IMR-90 (cell line): ENCODE results near the gene MBTD1. TPM values are rescaled to one million over a fixed set of nuclear protein-coding genes. Genes with fewer than 3 reads are reported as not detected.

Experiments used
- ATAC-seq: fragments of 200-7000 bp; cut with Tn5 transposase; 2 replicates; pipeline ENCODE4 v1.9.1; 2020; ENCODE audit warnings: low read depth, mild to moderate bottlenecking, moderate library complexity
- BruUV-seq: library from RNA; stranded (reverse); fragments of 400-500 nt; replicated peaks from 2 replicates; lab custom pipeline; 2021; lab: Mats Ljungman, UMichigan
- CTCF ChIA-PET: fragments of 300-600 bp; formaldehyde crosslinking; extraction: SDS; loops from one replicate; lab custom pipeline; 2021; ENCODE audit warnings: antibody characterized with exemption; lab: Yijun Ruan, JAX
- POLR2A ChIA-PET: fragments of 300-600 bp; sonication (Branson Sonifier 250); formaldehyde crosslinking; loops from one replicate; lab custom pipeline; 2022; ENCODE audit warnings: antibody characterized with exemption; ENCODE audit not compliant: unreplicated experiment; lab: Charles Lee
- DNase-seq: peaks from one replicate; pipeline ENCODE4 v3.0.0; 2013
- H2AFZ ChIP-seq: replicated peaks from 2 replicates; pipeline ENCODE3; 2013; ENCODE audit warnings: low read length, mild to moderate bottlenecking; ENCODE audit not compliant: poor library complexity
- H2AK5ac ChIP-seq: 2 replicates; pipeline ENCODE4 v1.6.1; 2013; ENCODE audit warnings: low read depth, low read length, inconsistent platforms
- H2AK9ac ChIP-seq: replicated peaks from 2 replicates; pipeline ENCODE3; 2013; ENCODE audit warnings: mild to moderate bottlenecking, low read depth, low read length, moderate library complexity; ENCODE audit not compliant: poor library complexity
- H2BK120ac ChIP-seq: 2 replicates; pipeline ENCODE4 v1.6.1; 2013; ENCODE audit warnings: low read depth, low read length, inconsistent platforms
- H2BK15ac ChIP-seq: 3 replicates; pipeline ENCODE4 v1.6.1; 2013; ENCODE audit warnings: low read depth, low read length, inconsistent platforms
- H2BK20ac ChIP-seq: 2 replicates; pipeline ENCODE4 v1.6.1; 2013; ENCODE audit warnings: low read depth, mild to moderate bottlenecking, inconsistent platforms, low read length, moderate library complexity
- H2BK5ac ChIP-seq: 2 replicates; pipeline ENCODE4 v1.6.1; 2013; ENCODE audit warnings: mild to moderate bottlenecking, low read depth, low read length, inconsistent platforms; ENCODE audit not compliant: poor library complexity, severe bottlenecking
- H3K14ac ChIP-seq: replicated peaks from 2 replicates; pipeline ENCODE4 v1.6.1; 2013; ENCODE audit warnings: low read depth, low read length, inconsistent platforms
- H3K18ac ChIP-seq: 2 replicates; pipeline ENCODE4 v1.6.1; 2013; ENCODE audit warnings: low read depth, low read length, control low read depth
- H3K23ac ChIP-seq: 2 replicates; pipeline ENCODE4 v1.6.1; 2013; ENCODE audit warnings: low read depth, low read length, inconsistent platforms
- H3K27ac ChIP-seq: 2 replicates; pipeline ENCODE4 v1.5.1; 2013; ENCODE audit warnings: mild to moderate bottlenecking, control low read depth, low read length; ENCODE audit not compliant: insufficient read depth
- H3K27me3 ChIP-seq: 2 replicates; pipeline ENCODE4 v1.6.1; 2013; ENCODE audit warnings: low read length; ENCODE audit not compliant: control insufficient read depth, insufficient read depth
- H3K36me3 ChIP-seq: 2 replicates; pipeline ENCODE4 v1.6.1; 2013; ENCODE audit warnings: low read length, mixed read lengths; ENCODE audit not compliant: control insufficient read depth, insufficient read depth
- H3K4ac ChIP-seq: 2 replicates; pipeline ENCODE4 v1.6.1; 2013; ENCODE audit warnings: low read depth, low read length, inconsistent platforms
- H3K4me1 ChIP-seq: 2 replicates; pipeline ENCODE4 v1.6.1; 2013; ENCODE audit warnings: low read length, mixed read lengths; ENCODE audit not compliant: control insufficient read depth, insufficient read depth
- H3K4me2 ChIP-seq: 2 replicates; pipeline ENCODE4 v1.6.1; 2013; ENCODE audit warnings: low read depth, mild to moderate bottlenecking, control low read depth, low read length, moderate library complexity
- H3K4me3 ChIP-seq: 2 replicates; pipeline ENCODE4 v1.5.1; 2013; ENCODE audit warnings: low read depth, mild to moderate bottlenecking, control low read depth, low read length, moderate library complexity; ENCODE audit not compliant: insufficient read depth
- H3K56ac ChIP-seq: 2 replicates; pipeline ENCODE4 v1.6.1; 2013; ENCODE audit warnings: low read length, inconsistent platforms; ENCODE audit not compliant: insufficient read depth; ENCODE audit errors: extremely low read depth
- H3K79me1 ChIP-seq, 2 experiments: 2 replicates each; pipeline ENCODE4 v1.6.1; 2013; ENCODE audit warnings: low read length in 2 of 2, inconsistent platforms in 1 of 2, low read depth in 1 of 2
- H3K9ac ChIP-seq: 2 replicates; pipeline ENCODE4 v1.6.1; 2013; ENCODE audit warnings: low read depth, low read length, control low read depth
- H3K9me1 ChIP-seq: 2 replicates; pipeline ENCODE4 v1.6.1; 2013; ENCODE audit warnings: low read length, inconsistent platforms; ENCODE audit not compliant: insufficient read depth
- H3K9me3 ChIP-seq: 2 replicates; pipeline ENCODE4 v1.6.1; 2013; ENCODE audit warnings: low read length; ENCODE audit not compliant: control insufficient read depth, insufficient read depth
- H4K20me1 ChIP-seq: 2 replicates; pipeline ENCODE4 v1.6.1; 2013; ENCODE audit warnings: low read length, inconsistent platforms; ENCODE audit not compliant: insufficient read depth
- H4K5ac ChIP-seq: 2 replicates; pipeline ENCODE4 v1.6.1; 2013; ENCODE audit warnings: mild to moderate bottlenecking, low read depth, low read length, control low read depth
- H4K8ac ChIP-seq, 2 experiments: 2 replicates each; pipeline ENCODE4 v1.6.1; 2013; ENCODE audit warnings: low read depth in 2 of 2, low read length in 2 of 2, control low read depth in 1 of 2, inconsistent platforms in 1 of 2
- H4K91ac ChIP-seq: 2 replicates; pipeline ENCODE4 v1.6.1; 2013; ENCODE audit warnings: low read depth, low read length, inconsistent platforms; ENCODE audit not compliant: insufficient read depth
- BHLHE40 ChIP-seq: fragments of 150-350 bp; IDR thresholded peaks from 2 replicates; pipeline ENCODE4 v1.6.1; 2016; ENCODE audit warnings: mild to moderate bottlenecking, low read depth, low read length
- CEBPB ChIP-seq: IDR thresholded peaks from 2 replicates; pipeline ENCODE4 v1.6.1; 2012; ENCODE audit warnings: low read depth, low read length, improper control_type of control experiment
- CHD1 ChIP-seq: IDR thresholded peaks from 2 replicates; pipeline ENCODE4 v1.6.1; 2012; ENCODE audit warnings: low read depth, low read length, improper control_type of control experiment
- CTCF ChIP-seq: conservative IDR thresholded peaks from 2 replicates; pipeline ENCODE4 v1.5.1; 2012; ENCODE audit warnings: mild to moderate bottlenecking, low read depth, low read length, improper control_type of control experiment
- ELK1 ChIP-seq: fragments of 150-350 bp; IDR thresholded peaks from 2 replicates; pipeline ENCODE4 v1.6.1; 2016; ENCODE audit warnings: low read depth, mild to moderate bottlenecking, low read length, moderate library complexity, borderline replicate concordance
- FOS ChIP-seq: fragments of 150-350 bp; IDR thresholded peaks from 2 replicates; pipeline ENCODE4 v1.6.1; 2016; ENCODE audit warnings: low read depth, low read length
- MAFK ChIP-seq: IDR thresholded peaks from 2 replicates; pipeline ENCODE4 v1.6.1; 2012; ENCODE audit warnings: low read depth, low read length, improper control_type of control experiment
- MAZ ChIP-seq: IDR thresholded peaks from 2 replicates; pipeline ENCODE4 v1.6.1; 2012; ENCODE audit warnings: low read depth, mild to moderate bottlenecking, low read length, improper control_type of control experiment, moderate library complexity, borderline replicate concordance
- MXI1 ChIP-seq: IDR thresholded peaks from 2 replicates; pipeline ENCODE4 v1.6.1; 2012; ENCODE audit warnings: low read depth, mild to moderate bottlenecking, low read length, moderate library complexity, borderline replicate concordance
- NFE2L2 ChIP-seq: fragments of 150-350 bp; IDR thresholded peaks from 2 replicates; pipeline ENCODE4 v1.6.1; 2016; ENCODE audit warnings: low read depth, mild to moderate bottlenecking, low read length
- POLR2A ChIP-seq: IDR thresholded peaks from 2 replicates; pipeline ENCODE4 v1.6.1; 2012; ENCODE audit warnings: mild to moderate bottlenecking, low read depth, low read length
- RAD21 ChIP-seq: IDR thresholded peaks from 2 replicates; pipeline ENCODE4 v1.6.1; 2012; ENCODE audit warnings: low read length, improper control_type of control experiment
- RCOR1 ChIP-seq: IDR thresholded peaks from 2 replicates; pipeline ENCODE4 v1.6.1; 2012; ENCODE audit warnings: mild to moderate bottlenecking, low read length, improper control_type of control experiment; ENCODE audit not compliant: insufficient replicate concordance
- RFX5 ChIP-seq: IDR thresholded peaks from 2 replicates; pipeline ENCODE4 v1.8.0; 2012; ENCODE audit warnings: low read depth, mild to moderate bottlenecking, low read length, moderate library complexity
- SMC3 ChIP-seq: fragments of 150-350 bp; IDR thresholded peaks from 2 replicates; pipeline ENCODE4 v1.6.1; 2016; ENCODE audit warnings: low read depth, mild to moderate bottlenecking, antibody characterized with exemption, low read length, moderate library complexity
- USF2 ChIP-seq: fragments of 150-350 bp; IDR thresholded peaks from 2 replicates; pipeline ENCODE4 v1.6.1; 2017; ENCODE audit warnings: mild to moderate bottlenecking, antibody characterized with exemption, low read length, low read depth
- WGBS, 2 experiments: methylation state at CpG; one replicate each; pipeline versions ENCODE4 v1.1.5 to v1.1.7; 2013; ENCODE audit warnings: missing lambda C conversion rate in 2 of 2; ENCODE audit not compliant: insufficient read length in 1 of 2; ENCODE audit errors: extremely low coverage in 2 of 2; 5-methylcytosine and 5-hydroxymethylcytosine counted together
- dilution Hi-C: fragments of 300-500 bp; cut with HindIII; formaldehyde crosslinking; loops from one replicate; pipeline ENCODE4 v1.14.3; 2018; ENCODE audit warnings: low sequenced_read_pairs; ENCODE audit not compliant: unreplicated experiment
- in situ Hi-C: fragments of 300-500 bp; cut with MboI; formaldehyde crosslinking; loops from 3 replicates; pipeline ENCODE4 v1.14.3; 2019; ENCODE audit warnings: low sequenced_read_pairs, inconsistent platforms, mixed read lengths
- intact Hi-C: fragments of 100-400 bp; cut with micrococcal nuclease; formaldehyde crosslinking; loops from 2 replicates; pipeline ENCODE4 v1.10.0; 2022
- polyA plus RNA-seq, 3 experiments: library from polyadenylated mRNA; depleted of rRNA; stranded (reverse); fragments of >200 nt; gene quantifications; 2 replicates each; pipeline ENCODE4 v1.2.3, GENCODE V29; 2012; ENCODE audit warnings: low replicate concordance in 1 of 3
- total RNA-seq: library from RNA; depleted of rRNA; stranded (reverse); fragments of >200 nt; gene quantifications from 2 replicates; pipeline ENCODE4 v1.2.3, GENCODE V29; 2012

Gene MBTD1
- total and polyA plus RNA-seq, 2 of the 4 experiments (the other 2 are of a cell fraction) = 3.2 to 5.6 TPM

GRCh38 chr17:51234162-51234561, 25.7 kb downstream of the MBTD1 start:
- intact Hi-C loops = no loop called here
- Histone ChIP-seq H4K8ac (no peak overlapping the region), H3K4me1 (no peaks in the 10 kb centered on the region), H3K9ac (no peak overlapping the region), H4K20me1 (peaks cover 9% of the 10 kb centered on the region; the same call in 1 of the 2 replicates), H2BK120ac (no peak overlapping the region), H2BK5ac (no peak overlapping the region), H3K56ac (no peak overlapping the region), H3K9me3 (no peaks in the 10 kb centered on the region), H3K23ac (no peak overlapping the region), H2AK9ac (no peak overlapping the region), H4K5ac (no peak overlapping the region), H3K9me1 (0 out of 2 replicates have a peak, but pooled peaks cover 3% of the 10 kb centered on the region), H2AFZ (no peak overlapping the region), H3K4ac (no peak overlapping the region), H3K14ac (no peak overlapping the region), H2BK15ac (no peak overlapping the region), H2AK5ac (no peak overlapping the region), H3K79me1 (peaks cover 24 to 44% of the 10 kb centered on the region in 2 experiments), H3K4me2 (no peak overlapping the region), H3K27ac (no peak overlapping the region), H4K91ac (no peak overlapping the region), H3K36me3 (no peaks in the 10 kb centered on the region), H3K27me3 (no peaks in the 10 kb centered on the region), H3K18ac (no peak overlapping the region), H2BK20ac (no peak overlapping the region), H3K4me3 (no peak overlapping the region)
- DNase-seq = no peak
- TF ChIP-seq MAFK (no peak), MAZ (no peak), ELK1 (no peak), FOS (no peak), RFX5 (no peak), CEBPB (no peak), POLR2A (no peak), BHLHE40 (no peak), RCOR1 (no peak), RAD21 (no peak), CTCF (no peak), SMC3 (no peak), MXI1 (no peak), USF2 (no peak), NFE2L2 (no peak), CHD1 (no peak)
- CTCF ChIA-PET = interaction anchor here (1.0 kb wide), 1 partner anchor 23 kb away, joined by 3 read pairs; no protein-coding TSS in a partner anchor
- dilution Hi-C loops = no loop called here
- in situ Hi-C loops = no loop called here
- POLR2A ChIA-PET = no interaction called here
- ATAC-seq = no peak
- no CpG with 5 or more reads among the region's 6 CpGs for WGBS, 2 experiments
- BruUV-seq = no TSS peak
